ENCODE data around the gene BCL11B.

GRCh38 chr14:99123208-99123870 is 148.7 kb downstream of the BCL11B start:
- TF ChIP-seq CTCF (IDR thresholded peaks at IDR 0.05) (no peak), POLR2A (IDR thresholded peaks at IDR 0.05) (no peak)

Measured in upper lobe of left lung (tissue), 4 donors.